Measurements from ENCODE around the gene ZNF771.
A peak's percentile ranks its signal among the peaks of the same experiment; 100 is the strongest.

Gene ZNF771
- 0.35 to 3.3 (median 1.7) reads per million in 18 experiments for total RNA-seq

- peak; percentile 80 to 87 for DNase-seq
These were observed at the start of gene ZNF771 for GRCh38 chr16:30407102-30407803. Gene ZNF771, plus strand, starts transcription at chr16:30407606. Its CDS starts 448 bp downstream, at chr16:30408054.

GRCh38 chr16:30357715-30358576 is 49.5 kb upstream of the ZNF771 start:
- DNase-seq: no peak

- DNase-seq: no peak
These were observed 48.8 kb upstream of the ZNF771 start for GRCh38 chr16:30358577-30358936.

- DNase-seq: no peak
These were observed 48.2 kb upstream of the ZNF771 start for GRCh38 chr16:30358990-30359870.

GRCh38 chr16:30359871-30360170 is 47.6 kb upstream of the ZNF771 start:
- DNase-seq: no peak

DNA sequence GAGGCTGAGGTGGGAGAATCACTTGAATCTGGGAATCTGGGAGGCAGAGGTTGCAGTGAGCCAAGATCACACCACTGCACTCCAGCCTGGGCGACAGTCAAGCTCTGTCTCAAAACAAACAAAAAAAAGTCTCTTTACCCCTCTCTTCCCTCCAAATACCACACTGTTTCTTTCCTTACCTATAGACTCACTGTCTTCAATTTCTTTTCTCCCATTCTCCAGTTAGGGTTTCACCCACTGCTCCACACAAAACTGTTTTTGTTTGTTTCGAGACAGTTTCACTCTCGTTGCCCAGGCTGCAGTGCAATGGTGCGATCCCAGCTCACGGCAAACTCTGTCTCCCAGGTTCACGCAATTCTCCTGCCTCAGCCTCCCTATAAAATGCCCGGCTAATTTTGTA is 46.2 kb upstream of the ZNF771 start:
- no peak for DNase-seq

DNA sequence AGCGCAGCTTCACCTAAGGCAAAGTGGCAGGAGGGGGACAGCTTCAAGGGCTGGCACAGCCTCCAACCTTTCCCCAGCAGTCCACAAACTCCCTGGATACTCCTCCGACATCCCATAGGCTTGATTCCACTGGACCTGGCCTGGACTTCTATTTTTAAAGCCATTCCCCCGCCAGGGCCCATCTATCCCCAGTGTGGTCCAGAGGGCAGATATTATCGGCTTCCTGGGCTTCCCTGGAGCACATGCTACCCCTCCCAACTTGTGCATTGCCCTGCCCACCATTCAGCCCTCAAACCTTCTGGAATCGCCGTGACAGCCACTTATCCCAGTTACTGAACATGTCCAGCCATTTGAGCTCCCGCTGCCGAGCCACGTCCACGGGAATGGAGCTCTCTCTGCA is 42.2 kb upstream of the ZNF771 start:
- DNase-seq: no peak

- DNase-seq: no peak
These were observed 40.9 kb upstream of the ZNF771 start for GRCh38 chr16:30366511-30366910.

GRCh38 chr16:30367349-30368009 is 39.9 kb upstream of the ZNF771 start:
- no peak for DNase-seq

DNA sequence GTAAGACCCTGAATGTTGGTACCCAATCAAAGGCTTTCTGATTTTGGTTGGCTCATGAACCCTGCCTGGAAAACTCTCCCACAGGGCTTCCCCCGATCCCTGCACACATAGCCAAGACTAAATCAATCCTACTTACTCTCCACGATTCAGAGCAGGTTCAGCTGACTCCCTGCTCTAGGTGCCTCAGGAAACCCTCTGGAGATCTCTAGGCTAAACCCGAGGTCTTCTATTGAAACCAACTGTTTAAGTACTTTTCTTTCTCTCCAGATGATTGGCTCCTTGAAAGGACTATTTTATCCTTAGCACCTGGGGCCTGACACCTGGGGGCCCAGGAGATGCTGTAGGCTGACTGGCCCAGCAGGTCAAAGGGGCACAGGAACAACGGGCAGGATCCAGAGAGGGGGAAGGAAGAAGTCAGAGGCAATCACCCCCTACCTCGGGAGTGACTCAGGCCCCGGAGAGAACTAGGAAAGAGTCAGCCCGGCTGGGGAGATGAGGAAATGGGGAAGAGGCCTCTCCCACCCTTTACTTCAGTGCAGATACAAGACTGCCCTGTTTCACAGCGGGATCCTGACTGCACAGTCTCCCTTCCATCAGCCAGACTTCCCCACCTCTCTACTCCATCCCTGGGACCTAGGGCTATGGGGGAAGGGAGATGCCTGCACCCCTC is 39.1 kb upstream of the ZNF771 start:
- DNase-seq: peak; percentile 76 to 80

- DNase-seq: no peak
These were observed 38.7 kb upstream of the ZNF771 start for GRCh38 chr16:30368792-30369090.

GRCh38 chr16:30369091-30369937 is 38.1 kb upstream of the ZNF771 start:
- no peak for DNase-seq

DNA sequence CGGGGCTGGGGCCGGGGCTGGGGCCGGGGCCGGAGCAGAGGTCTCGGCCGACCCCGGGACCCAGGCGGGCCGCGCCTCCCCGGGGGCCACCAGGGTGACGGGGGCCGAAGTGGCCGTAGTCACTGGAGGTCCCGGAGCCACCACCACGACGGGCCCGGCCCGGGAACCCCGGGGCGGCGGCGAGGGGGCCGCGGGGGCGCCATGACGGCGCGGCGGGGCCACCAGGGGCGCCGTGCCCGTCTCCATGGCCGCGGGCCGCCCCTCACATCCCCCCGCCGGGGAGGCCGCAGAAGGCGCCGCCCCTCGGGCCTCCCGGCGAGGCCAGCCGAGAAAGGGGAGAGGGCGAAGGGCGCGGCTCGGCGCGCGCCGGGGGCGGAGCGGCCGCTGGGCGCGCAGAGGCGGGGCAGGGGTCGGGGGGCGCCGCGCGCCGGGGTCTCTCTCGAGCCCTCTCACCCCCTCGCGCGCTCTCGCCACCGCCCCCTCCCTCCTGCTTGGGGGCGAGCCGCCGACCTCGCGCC is 37.4 kb upstream of the ZNF771 start:
- no peak for DNase-seq

DNA sequence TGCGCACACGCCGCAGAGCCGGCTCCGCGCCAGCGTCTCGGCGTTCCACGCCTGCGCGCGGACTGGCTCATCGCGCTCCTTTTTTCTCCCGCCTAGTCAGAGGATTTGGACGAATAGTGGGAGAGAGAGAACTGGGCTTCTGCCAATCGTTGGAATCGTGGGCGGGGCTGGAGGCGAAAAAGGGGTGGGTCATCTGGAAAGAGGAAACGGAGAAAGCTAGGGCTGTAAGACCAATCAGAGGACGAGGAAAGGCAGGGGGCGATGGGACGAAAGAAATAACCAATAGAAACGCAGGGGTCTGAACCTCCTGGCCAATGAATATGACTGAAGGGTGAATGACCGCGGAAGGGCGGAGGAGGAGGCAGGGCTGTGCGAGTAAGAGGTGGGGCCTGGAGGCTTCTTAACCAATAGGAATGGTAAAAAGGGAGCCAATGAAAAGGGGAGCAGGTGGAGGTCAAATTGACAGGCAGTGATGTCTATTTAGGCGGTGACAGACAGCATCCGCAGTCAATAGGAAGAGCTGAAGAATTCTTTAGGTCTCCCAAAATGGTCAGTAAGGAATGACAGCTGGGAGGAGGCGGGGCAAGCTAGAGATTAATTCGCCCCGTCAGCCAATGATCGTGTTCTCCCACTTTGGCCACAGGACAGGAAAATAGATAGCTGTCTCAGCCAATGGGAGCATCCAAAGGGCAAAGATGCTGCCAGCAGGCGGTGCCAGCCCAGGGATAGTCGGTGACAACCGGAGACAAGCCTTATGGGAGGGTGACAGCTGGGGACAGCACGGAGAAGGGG is 36.8 kb upstream of the ZNF771 start, which contains the start of gene TBC1D10B:
Gene TBC1D10B (minus strand): TSS at position 39 of the 792 bp plus-strand sequence. CDS start 311 bp downstream, outside the sequence.
- DNase-seq: peak; percentile 99 to 100

- DNase-seq: no peak
These were observed 36.1 kb upstream of the ZNF771 start for GRCh38 chr16:30371248-30371816.

- DNase-seq: no peak
These were observed 35.2 kb upstream of the ZNF771 start for GRCh38 chr16:30372038-30372712.

- DNase-seq: no peak
These were observed 34.7 kb upstream of the ZNF771 start for GRCh38 chr16:30372725-30373124.

DNA sequence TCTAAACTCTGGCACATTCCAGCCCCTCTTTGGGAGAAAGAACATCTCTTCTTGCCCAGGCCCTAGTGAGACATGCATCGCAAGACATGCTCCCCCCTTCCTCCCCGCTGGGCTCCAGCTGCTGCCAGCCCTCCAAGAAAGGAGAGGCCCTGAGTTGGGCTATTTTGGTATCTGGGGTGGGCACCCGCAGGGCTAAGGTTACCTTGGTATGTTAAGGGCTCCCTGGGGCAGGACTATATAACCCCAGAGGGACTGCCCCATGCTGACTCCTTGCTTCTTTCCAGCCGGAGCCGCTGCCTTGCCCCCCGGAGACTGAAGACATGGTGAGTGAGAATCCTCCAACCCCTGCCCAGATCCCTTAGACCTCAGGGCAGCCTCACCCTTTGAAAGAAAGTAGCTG is 32.9 kb upstream of the ZNF771 start, which contains the start of gene MYL11:
Gene MYL11 (plus strand): TSS at position 265 of the 400 bp plus-strand sequence. CDS start 56 bp downstream, at position 321.
- no peak for DNase-seq

DNA sequence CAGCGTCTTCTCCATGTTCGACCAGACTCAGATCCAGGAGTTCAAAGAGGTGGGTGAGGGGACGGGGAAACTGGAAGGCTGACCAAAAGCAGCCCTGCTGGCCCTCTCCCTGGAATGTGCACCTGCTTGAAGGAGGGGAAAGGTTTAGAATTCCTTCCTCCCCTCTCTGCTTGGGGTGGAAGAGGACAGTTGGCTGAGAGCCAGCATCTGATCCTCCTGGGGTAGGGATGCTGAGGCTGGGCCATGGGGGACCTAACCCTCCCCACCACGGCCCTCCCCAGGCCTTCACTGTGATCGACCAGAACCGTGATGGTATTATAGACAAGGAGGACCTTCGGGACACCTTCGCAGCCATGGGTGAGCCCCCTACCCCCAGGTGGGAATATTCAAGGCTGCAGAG is 31.5 kb upstream of the ZNF771 start:
- DNase-seq: no peak

Measured in inflammatory macrophage (primary cell).